HG02970 (cell line): Measurements from ENCODE around the gene TIRAP.
"Not testable (repeated sequence)": the region's sequence is repeated elsewhere in the genome, so short reads cannot be mapped to it uniquely, and the experiment has no call there.

Experiments
- ATAC-seq: cut with Tn5 transposase; IDR thresholded peaks from one replicate; pipeline ENCODE4 v1.9.1; 2021; ENCODE audit warnings: mild to moderate bottlenecking, moderate library complexity, moderate number of reproducible peaks; ENCODE audit not compliant: unreplicated experiment, low FRiP score

Gene TIRAP

GRCh38 chr11:126282361-126282735 lies 545 bp upstream of the TIRAP start:
- no peak for ATAC-seq

GRCh38 chr11:126284829-126285228 lies 1.9 kb downstream of the TIRAP start:
- ATAC-seq = no peak

DNA sequence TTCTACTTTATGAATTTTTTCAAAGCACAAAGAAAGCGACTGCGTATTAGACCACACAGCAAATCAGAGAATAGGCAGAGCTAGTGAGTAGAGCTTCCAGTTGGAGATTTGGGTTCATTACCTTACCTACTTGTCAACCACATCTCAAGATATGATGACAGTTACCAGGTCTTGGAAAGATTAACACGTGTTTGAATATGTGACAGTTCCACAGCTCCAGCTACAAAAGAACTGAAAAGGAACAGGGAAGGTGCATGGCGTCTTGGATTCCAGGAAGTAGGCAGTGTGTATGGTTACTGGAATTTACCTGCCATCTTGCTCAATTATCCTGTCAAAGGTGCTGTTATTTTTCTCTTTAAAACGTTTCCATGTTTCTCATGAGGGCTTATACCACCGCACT lies 5.3 kb downstream of the TIRAP start:
- ATAC-seq = no peak

DNA sequence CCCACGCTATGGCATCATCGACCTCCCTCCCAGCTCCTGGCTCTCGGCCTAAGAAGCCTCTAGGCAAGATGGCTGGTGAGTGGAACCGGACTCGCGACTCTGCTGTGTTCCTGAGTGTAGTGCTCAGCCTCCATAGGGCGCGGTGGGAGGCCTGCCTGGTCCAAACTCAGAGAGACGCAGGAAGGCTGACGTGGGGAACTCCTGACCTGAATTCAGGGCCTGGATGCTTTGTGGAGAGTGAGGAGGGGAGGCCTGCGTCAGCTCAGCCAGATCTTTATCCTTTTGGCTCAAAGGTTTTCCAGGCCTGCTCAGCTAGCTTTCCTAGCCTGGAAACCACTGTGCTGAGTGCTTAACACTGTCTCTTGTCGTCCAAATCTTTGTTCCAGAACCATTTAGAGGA lies 8.0 kb downstream of the TIRAP start:
- ATAC-seq = no peak

- ATAC-seq = no peak
Observed at GRCh38 chr11:126293726-126294125, 10.8 kb downstream of the TIRAP start.

DNA sequence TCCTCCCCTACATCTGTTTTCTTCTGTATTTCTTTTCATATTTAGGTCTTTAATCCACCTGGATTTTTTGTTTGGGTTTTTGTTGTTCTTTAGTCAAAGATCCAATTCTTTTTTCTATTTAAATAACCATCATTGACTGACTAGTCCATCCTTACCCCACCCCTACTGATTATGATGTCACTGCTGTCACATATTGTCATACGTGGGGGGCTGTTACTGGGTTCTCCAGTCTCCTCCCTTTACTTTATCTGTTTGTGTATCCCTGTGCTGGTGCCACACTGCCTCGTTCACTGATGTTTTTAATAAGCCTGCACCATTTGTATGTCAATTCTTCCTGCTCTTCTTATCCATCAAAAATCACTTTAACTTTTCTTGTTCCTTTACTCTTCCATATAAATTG lies 14.1 kb downstream of the TIRAP start:
- ATAC-seq = no peak

- ATAC-seq = peak; percentile 94
Observed at GRCh38 chr11:126303623-126304456, 20.9 kb downstream of the TIRAP start, which contains the start of gene DCPS. Gene DCPS (plus strand): TSS chr11:126304060. CDS start chr11:126304081, 21 bp downstream.

DNA sequence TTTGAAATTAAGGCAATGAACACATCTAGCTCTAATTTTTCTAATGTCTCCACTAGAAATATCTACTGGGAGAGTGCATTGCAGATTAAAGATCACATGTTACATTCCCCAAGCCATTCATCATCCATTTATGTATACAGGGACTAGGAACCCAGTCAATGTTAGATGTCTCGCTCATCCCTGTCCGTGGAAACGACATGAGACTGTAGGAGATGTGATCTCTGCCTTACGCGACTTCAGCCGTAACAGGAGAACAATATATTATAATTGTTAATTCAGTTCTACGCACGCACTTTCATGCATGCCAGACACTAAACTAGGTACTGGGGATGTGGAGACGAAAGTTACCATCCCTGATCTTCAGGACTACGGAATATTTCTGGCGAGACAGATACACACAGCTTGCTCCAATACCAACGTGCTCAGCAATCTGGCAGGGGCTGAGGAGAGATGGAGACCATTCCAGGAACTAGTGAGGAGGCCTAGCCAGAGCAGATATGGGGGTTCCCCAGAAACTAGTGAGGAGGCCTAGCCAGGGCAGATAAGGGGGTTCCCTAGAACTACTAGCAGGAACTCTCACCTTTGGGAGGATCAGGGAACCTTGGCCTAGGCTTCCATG lies 21.7 kb downstream of the TIRAP start:
- ATAC-seq = no peak

- no peak for ATAC-seq
Observed at GRCh38 chr11:126305699-126306098, 22.8 kb downstream of the TIRAP start.

DNA sequence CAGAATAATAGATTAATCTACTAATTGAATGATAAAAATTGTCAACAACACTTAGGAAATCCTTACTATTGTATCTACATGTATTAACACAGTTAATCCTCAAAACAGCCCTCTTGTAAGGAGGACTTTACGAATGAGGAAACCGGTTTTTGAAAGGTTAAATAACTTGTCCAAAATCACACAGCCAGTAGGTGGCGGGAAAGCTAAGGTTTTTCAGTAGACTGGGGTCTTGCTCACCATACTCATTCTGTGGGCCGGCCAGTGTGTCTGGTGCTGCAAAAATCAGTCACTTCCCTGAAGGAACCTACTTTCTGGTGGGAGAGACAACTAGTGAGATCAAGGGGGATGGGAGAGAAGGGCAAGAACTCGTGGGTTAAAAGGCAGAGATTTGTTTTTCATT lies 24.8 kb downstream of the TIRAP start:
- no peak for ATAC-seq

DNA sequence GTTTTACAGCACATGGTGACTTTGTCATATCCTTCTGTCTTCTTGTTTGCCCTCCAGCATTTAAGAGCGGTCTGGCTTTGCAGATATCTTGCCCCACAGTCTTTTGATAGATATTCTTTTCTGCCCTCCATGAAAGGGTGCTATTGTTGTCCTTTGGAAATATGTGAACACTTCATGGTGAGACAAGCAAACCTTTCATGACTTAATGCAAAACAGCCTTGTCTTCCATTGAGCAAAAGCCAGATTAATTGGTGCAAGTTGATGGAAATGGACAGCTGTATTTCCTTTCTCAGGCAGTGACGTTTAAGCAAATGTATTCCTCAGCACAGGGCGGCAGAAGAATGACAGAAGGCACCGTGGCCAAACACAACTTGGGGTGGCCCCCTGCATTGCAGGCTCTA lies 25.4 kb downstream of the TIRAP start:
- no peak for ATAC-seq

- ATAC-seq = not testable (repeated sequence)
Observed at GRCh38 chr11:126308771-126309170, 25.9 kb downstream of the TIRAP start.

DNA sequence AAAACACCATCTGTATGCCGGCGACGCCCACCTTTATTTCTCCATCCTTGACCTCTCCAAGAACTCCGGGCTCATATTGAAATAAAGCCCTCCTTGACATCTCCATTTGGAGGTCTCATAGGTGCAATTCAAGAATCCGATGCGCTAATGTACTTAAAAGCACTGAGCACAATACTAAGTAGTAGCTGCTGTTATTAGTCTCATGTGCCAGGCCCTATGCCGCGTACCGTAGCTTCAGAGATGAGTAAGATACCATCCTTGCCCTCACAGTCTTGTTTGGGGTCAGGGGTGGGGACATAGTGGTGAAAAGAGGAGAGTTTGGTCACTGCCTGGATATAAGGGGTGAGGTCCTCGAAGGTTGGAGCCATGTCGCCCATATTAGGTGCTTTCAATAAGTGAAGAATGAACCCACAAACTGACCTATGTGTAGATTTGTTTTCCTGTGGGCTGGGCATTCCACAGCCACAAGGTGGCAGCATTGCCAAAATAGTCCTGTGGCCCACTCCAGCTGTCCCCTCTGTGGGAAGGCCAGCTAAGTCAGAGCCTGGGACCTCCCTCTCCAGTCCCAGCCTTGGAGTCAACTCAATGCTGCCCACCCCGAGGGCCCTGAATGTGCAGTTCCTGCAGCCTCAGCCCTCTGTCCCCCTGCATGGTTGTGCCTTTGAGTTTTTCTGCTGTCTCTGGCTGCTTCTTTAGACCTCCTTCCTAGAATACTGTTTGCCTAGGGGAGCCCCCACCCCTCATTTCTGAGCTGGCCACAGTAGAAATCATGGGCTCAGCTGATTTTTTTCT lies 27.5 kb downstream of the TIRAP start:
- ATAC-seq = no peak

DNA sequence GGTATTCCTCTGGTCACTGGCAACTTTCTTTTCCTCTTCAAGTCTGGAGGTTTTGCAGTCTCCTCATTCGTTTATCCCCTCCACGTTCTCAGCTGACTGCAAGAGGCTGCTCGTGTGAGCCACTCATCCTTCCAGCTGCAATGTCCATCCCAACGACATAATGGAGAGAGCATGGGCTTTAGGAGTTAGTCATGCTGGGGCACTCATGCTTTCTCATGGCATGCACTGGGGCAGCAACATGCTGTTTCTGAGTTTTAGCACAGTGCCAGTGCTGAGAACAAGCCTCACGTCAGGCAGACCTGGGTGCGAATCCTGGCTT lies 28.1 kb downstream of the TIRAP start:
- ATAC-seq = no peak

DNA sequence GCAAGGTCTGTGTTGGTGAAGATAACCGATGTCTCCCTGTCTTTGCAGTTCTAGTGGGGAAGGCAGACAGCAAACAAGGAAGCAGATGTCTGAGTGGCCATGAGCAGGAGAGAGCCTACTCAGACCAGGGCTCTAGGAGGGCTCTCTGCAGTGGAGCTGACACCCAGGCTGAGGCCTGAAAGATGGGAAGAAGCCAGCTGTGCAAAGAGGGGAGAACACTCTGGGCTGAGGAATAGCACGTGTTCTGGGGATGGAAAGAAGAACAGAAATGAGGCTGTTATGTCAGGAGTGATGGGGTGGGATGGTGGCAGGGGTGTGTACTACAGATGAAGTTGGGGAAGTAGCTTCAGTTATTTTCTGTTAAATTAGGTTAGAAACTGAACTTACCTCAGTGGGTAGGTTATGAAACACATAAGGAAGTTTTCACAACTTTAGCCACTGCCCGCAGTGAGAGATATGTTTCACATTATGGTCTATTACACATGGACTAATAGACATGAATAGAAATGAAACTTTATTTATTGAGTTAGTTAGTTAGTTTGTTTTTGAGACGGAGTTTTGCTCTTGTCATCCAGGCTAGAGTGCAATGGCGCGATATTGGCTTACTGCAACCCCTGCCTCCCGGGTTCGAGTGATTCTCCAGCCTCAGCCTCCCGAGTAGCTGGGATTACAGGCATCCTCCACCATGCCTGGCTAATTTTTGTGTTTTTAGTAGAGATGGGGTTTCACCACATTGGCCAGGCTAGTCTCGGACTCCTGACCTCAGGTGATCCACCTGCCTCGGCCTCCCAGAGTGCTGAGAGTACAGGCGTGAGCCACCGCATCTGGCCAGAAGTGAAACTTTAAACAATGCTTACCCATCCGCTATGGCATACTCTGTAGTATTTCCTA lies 28.8 kb downstream of the TIRAP start:
- ATAC-seq = peak; percentile 45

DNA sequence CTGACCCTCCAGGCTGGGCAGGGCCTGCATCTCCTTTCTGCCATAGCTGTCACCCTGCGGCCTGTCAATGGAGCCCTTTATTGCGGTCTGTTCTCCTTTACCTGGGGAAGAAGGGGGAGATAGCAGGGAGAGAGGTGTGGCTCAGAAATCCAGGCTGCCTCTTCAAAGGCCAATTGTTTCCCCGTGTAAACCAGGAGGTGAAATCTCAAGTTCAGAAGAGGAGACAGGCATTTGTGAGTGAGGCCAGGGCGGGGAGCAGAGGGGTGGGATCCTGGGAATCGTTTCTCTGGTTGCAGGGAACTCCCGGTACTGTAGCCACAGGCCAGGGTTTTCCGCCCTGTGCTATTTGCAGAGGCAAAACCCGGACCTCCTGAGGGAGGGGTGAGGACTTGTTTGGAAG lies 30.1 kb downstream of the TIRAP start:
- no peak for ATAC-seq

- no peak for ATAC-seq
Observed at GRCh38 chr11:126313826-126314225, 30.9 kb downstream of the TIRAP start.

GRCh38 chr11:126317432-126317755 lies 34.5 kb downstream of the TIRAP start:
- ATAC-seq = no peak

- no peak for ATAC-seq
Observed at GRCh38 chr11:126317756-126318573, 35.1 kb downstream of the TIRAP start.
